ENCODE results near the gene SMPD1.

Gene SMPD1

GRCh38 chr11:6410695-6411430, 20.6 kb downstream of the SMPD1 start:
- no peak for TF ChIP-seq CTCF (conservative IDR thresholded peaks at IDR 0.05; ENCODE audit: low read depth)
- CTCF ChIA-PET: interaction anchor here (0.5 to 1.4 kb wide), 2 partner anchors 16 to 175 kb away, joined by 3 to 5 read pairs; no protein-coding TSS in a partner anchor
- no peak overlapping the region for H3K27ac ChIP-seq
- POLR2A ChIA-PET (ENCODE audit: low non-redundant PET): no interaction called here
- no peak for DNase-seq (ENCODE audit: low spot score)

- TF ChIP-seq CTCF (conservative IDR thresholded peaks at IDR 0.05; ENCODE audit: low read depth): no peak
- ChIA-PET POLR2A (ENCODE audit: low non-redundant PET) (no interaction called here), CTCF (no interaction called here)
- DNase-seq (ENCODE audit: low spot score): no peak
- no peak overlapping the region for H3K27ac ChIP-seq
Measured at GRCh38 chr11:6411594-6412031, 21.3 kb downstream of the SMPD1 start.

- ChIA-PET POLR2A (ENCODE audit: low non-redundant PET) (no interaction called here), CTCF (interaction anchor here (0.6 kb wide), 1 partner anchor 46 kb away, joined by 3 read pairs; no protein-coding TSS in a partner anchor)
- no peak for TF ChIP-seq CTCF (conservative IDR thresholded peaks at IDR 0.05; ENCODE audit: low read depth)
- no peak overlapping the region for H3K27ac ChIP-seq
- DNase-seq (ENCODE audit: low spot score): no peak
Measured at GRCh38 chr11:6413791-6414201, 23.5 kb downstream of the SMPD1 start.

GRCh38 chr11:6414874-6415328, 24.6 kb downstream of the SMPD1 start:
- no peak for DNase-seq (ENCODE audit: low spot score)
- ChIA-PET CTCF (no interaction called here), POLR2A (ENCODE audit: low non-redundant PET) (no interaction called here)
- TF ChIP-seq CTCF (conservative IDR thresholded peaks at IDR 0.05; ENCODE audit: low read depth): no peak
- no peak overlapping the region for H3K27ac ChIP-seq

- ChIA-PET CTCF (no interaction called here), POLR2A (ENCODE audit: low non-redundant PET) (no interaction called here)
- TF ChIP-seq CTCF (conservative IDR thresholded peaks at IDR 0.05; ENCODE audit: low read depth): no peak
- no peak overlapping the region for H3K27ac ChIP-seq
- DNase-seq (ENCODE audit: low spot score): no peak
Measured at GRCh38 chr11:6415797-6416196, 25.5 kb downstream of the SMPD1 start.

GRCh38 chr11:6417907-6418556, 27.8 kb downstream of the SMPD1 start:
- ChIA-PET CTCF (no interaction called here), POLR2A (ENCODE audit: low non-redundant PET) (no interaction called here)
- DNase-seq (ENCODE audit: low spot score): no peak
- H3K27ac ChIP-seq: peak overlapping the region; percentile 56
- no peak for TF ChIP-seq CTCF (conservative IDR thresholded peaks at IDR 0.05; ENCODE audit: low read depth)
